Adrenal gland (tissue), 5 donors: ENCODE results near the gene PLD5.
"Not testable (repeated sequence)": the region's sequence is repeated elsewhere in the genome, so short reads cannot be mapped to it uniquely, and the experiment has no call there.

ENCODE experiments used
- CTCF ChIP-seq, 6 experiments: fragments of 450-650 bp in 4 of 6; fragments of 200-600 bp in 2 of 6; sonication (generic) in 1 of 6; IDR thresholded peaks; 1 replicate in 5 of 6; 2 replicates in 1 of 6; pipeline versions ENCODE4 v1.5.1 to v1.8.0; 2016 to 2021; ENCODE audit warnings: antibody characterized with exemption in 6 of 6, mild to moderate bottlenecking in 2 of 6, moderate library complexity in 1 of 6
- POLR2A ChIP-seq, 2 donors: fragments of 450-650 bp; IDR thresholded peaks; one replicate each; pipeline ENCODE4 v1.6.1; 2017; ENCODE audit warnings: antibody characterized with exemption in 2 of 2, mild to moderate bottlenecking in 2 of 2, moderate library complexity in 1 of 2
- donor health status: DM: no; HTN: no; CAD: no.

- TF ChIP-seq CTCF, POLR2A (IDR thresholded peaks at IDR 0.05): not testable (repeated sequence)
These were observed 247.7 kb downstream of the PLD5 start for GRCh38 chr1:242276769-242277168.
